H1 (cell line): ENCODE data around the gene RELL1. TPM values are rescaled to one million over a fixed set of nuclear protein-coding genes. Genes with fewer than 3 reads are reported as not detected.

Source experiments
- FOSL1 ChIP-seq: IDR thresholded peaks from 2 replicates; pipeline ENCODE4 v1.6.1; 2011; ENCODE audit warnings: mild to moderate bottlenecking, low read depth, low read length, moderate library complexity; ENCODE audit not compliant: insufficient read depth
- polyA plus RNA-seq, 7 experiments: library from polyadenylated mRNA; depleted of rRNA in 3 of 7; stranded (reverse) in 5 of 7; unstranded in 2 of 7; fragments of >200 nt in 5 of 7; fragments of 200-250 nt in 2 of 7; gene quantifications; 1 replicate in 5 of 7; 2 replicates in 1 of 7; 4 replicates in 1 of 7; pipeline versions ENCODE4 v1.2.1 to v1.2.3, GENCODE V29; 2011 to 2013; ENCODE audit warnings: missing spikeins in 2 of 7, mixed read lengths in 2 of 7
- total RNA-seq: library from RNA; stranded (reverse); fragmentation: NEBNext Ultra II Directional; extraction: Animal tissue kit (Norgen Biotek cat#: 25700); gene quantifications from 2 replicates; pipeline ENCODE4 v1.2.1, GENCODE V29; 2021

Gene RELL1
- total and polyA plus RNA-seq, 2 of the 8 experiments (the other 6 are each of a cell fraction or from before 2014, with no cell fraction given), result 2.1 to 14.1 TPM

DNA sequence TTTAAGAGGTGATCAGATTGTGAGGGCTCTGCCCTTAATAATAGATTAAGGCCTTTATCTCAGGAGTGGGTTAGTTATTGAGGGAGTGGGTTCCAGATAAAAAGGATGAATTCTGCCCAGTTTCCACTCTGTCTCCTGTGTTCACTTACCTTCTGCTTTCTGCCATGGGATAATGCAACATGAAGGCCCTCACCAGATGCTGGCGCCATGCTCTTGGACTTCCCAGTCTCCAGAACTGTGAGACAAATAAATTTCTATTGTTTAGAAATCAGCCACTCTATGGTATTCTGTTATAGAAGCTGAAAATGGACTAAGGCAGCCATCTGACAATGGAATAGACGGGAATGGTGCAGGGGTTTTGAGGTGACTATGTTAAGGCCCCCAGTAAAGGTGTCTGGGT is 6.9 kb upstream of the RELL1 start (continued):
- no peak for TF ChIP-seq FOSL1
